HG03045 (cell line): ENCODE data around the gene CKLF.

Source experiments
- ATAC-seq: cut with Tn5 transposase; IDR thresholded peaks from one replicate; pipeline ENCODE4 v1.9.1; 2021; ENCODE audit warnings: mild to moderate bottlenecking, moderate library complexity; ENCODE audit not compliant: unreplicated experiment

Gene CKLF

DNA sequence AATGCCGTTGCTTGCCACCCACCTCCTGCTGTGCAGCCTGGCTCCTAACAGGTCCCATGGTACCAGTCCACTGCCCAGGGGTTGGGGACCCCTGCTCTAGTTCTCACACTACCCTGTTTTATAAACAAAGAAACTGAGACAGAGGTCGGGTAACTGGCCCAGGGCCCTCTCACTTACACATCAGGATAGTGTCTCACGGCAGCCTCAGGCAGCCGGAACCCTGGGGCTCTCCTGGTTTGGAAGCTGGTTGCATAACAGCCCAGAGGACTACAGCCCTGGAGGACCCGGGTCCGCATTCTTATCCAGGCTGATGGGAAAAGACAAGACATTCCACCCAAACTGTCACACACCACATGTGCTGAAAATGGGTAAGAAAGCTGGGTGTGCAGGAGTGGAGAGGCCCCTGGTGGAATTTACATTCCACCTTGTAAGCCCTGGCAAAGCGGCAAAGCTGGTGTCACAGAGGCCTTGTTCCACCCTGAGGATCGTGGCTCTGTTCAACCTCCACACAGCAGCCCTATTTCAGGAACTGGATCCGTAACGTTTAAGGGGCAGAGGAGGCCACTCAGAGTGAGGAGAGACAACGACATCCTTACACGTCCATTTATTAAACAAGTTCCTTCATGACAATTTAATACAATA is 61.9 kb downstream of the CKLF start:
- ATAC-seq = no peak
